MM.1S (cell line): ENCODE results near the gene FBXL13.
"Not testable (repeated sequence)": the region's sequence is repeated elsewhere in the genome, so short reads cannot be mapped to it uniquely, and the experiment has no call there.

ENCODE experiments used
- DNase-seq: peaks from one replicate; pipeline ENCODE4 v3.0.0-alpha.2; 2015
- H2AFZ ChIP-seq: fragments of 300-600 bp; sonication (generic); 2 replicates; pipeline ENCODE4 v1.6.0; 2016; ENCODE audit warnings: antibody characterized with exemption, low read length
- H3F3A ChIP-seq: fragments of 300-600 bp; sonication (generic); 2 replicates; pipeline ENCODE4 v1.6.1; 2016; ENCODE audit warnings: mild to moderate bottlenecking, antibody characterized with exemption, low read length, moderate library complexity, mixed read lengths; ENCODE audit not compliant: insufficient read depth
- H3K27ac ChIP-seq: fragments of 300-600 bp; sonication (generic); 2 replicates; pipeline ENCODE4 v1.5.1; 2016; ENCODE audit warnings: mild to moderate bottlenecking, low read length
- H3K27me3 ChIP-seq: fragments of 300-600 bp; sonication (generic); replicated peaks from 2 replicates; pipeline ENCODE4 v1.6.0; 2016; ENCODE audit warnings: low read length; ENCODE audit not compliant: insufficient read depth
- H3K36me3 ChIP-seq: fragments of 300-600 bp; sonication (generic); replicated peaks from 2 replicates; pipeline ENCODE4 v1.6.1; 2016; ENCODE audit warnings: mild to moderate bottlenecking, low read length, mixed read lengths; ENCODE audit not compliant: insufficient read depth
- H3K4me1 ChIP-seq: fragments of 300-600 bp; sonication (generic); 2 replicates; pipeline ENCODE4 v1.6.1; 2016; ENCODE audit warnings: low read length, mixed read lengths
- H3K4me2 ChIP-seq: fragments of 300-600 bp; sonication (generic); 2 replicates; pipeline ENCODE4 v1.6.0; 2016; ENCODE audit warnings: low read depth, low read length
- H3K4me3 ChIP-seq: fragments of 300-600 bp; sonication (generic); 2 replicates; pipeline ENCODE4 v1.5.1; 2016; ENCODE audit warnings: low read length, mixed read lengths
- H3K79me2 ChIP-seq: fragments of 300-600 bp; sonication (generic); 2 replicates; pipeline ENCODE4 v1.6.1; 2016; ENCODE audit warnings: mixed run types, low read length, mixed read lengths
- H3K9ac ChIP-seq: fragments of 300-600 bp; sonication (generic); 2 replicates; pipeline ENCODE4 v1.6.1; 2016; ENCODE audit warnings: low read length, mixed read lengths
- H3K9me2 ChIP-seq: fragments of 300-600 bp; sonication (generic); replicated peaks from 2 replicates; pipeline ENCODE4 v1.6.1; 2016; ENCODE audit warnings: mild to moderate bottlenecking, low read length, mixed read lengths; ENCODE audit not compliant: insufficient read depth
- H3K9me3 ChIP-seq: fragments of 300-600 bp; sonication (generic); replicated peaks from 2 replicates; pipeline ENCODE4 v1.6.1; 2016; ENCODE audit warnings: mild to moderate bottlenecking, low read length, mixed read lengths; ENCODE audit not compliant: insufficient read depth
- H4K20me1 ChIP-seq: fragments of 300-600 bp; sonication (generic); 2 replicates; pipeline ENCODE4 v1.6.1; 2016; ENCODE audit warnings: mild to moderate bottlenecking, low read length, moderate library complexity, mixed read lengths; ENCODE audit not compliant: insufficient read depth
- CTCF ChIP-seq: fragments of 300-600 bp; sonication (generic); IDR thresholded peaks from 2 replicates; pipeline ENCODE4 v1.5.1; 2016; ENCODE audit warnings: antibody characterized with exemption, low read length, mixed read lengths
- EZH2 ChIP-seq: fragments of 300-600 bp; sonication (generic); optimal IDR thresholded peaks from 2 replicates; pipeline ENCODE3; 2017; ENCODE audit warnings: low read depth, mild to moderate bottlenecking, antibody characterized with exemption, low read length, mixed read lengths
- EZH2phosphoT487 ChIP-seq: fragments of 300-600 bp; sonication (generic); IDR thresholded peaks from 2 replicates; pipeline ENCODE4 v1.6.1; 2018; ENCODE audit warnings: antibody characterized with exemption, low read length

Gene FBXL13

GRCh38 chr7:103114576-103115008, 40.0 kb upstream of the FBXL13 start:
- TF ChIP-seq CTCF: no peak
- no peak for TF ChIP-seq EZH2phosphoT487
- no peak for TF ChIP-seq EZH2

GRCh38 chr7:103113164-103113563, 38.6 kb upstream of the FBXL13 start:
- no peaks in the 10 kb centered on the region for H4K20me1 ChIP-seq
- TF ChIP-seq EZH2 (no peak), EZH2phosphoT487 (no peak), CTCF (no peak)
- H3K9me2 ChIP-seq: no peaks in the 10 kb centered on the region
- no peak overlapping the region for H3K27ac ChIP-seq
- no peak overlapping the region for H2AFZ ChIP-seq
- no peak overlapping the region for H3K4me3 ChIP-seq
- no peaks in the 10 kb centered on the region for H3K79me2 ChIP-seq
- DNase-seq: no peak
- no peaks in the 10 kb centered on the region for H3K27me3 ChIP-seq
- H3K36me3 ChIP-seq: no peaks in the 10 kb centered on the region
- H3K9me3 ChIP-seq: no peaks in the 10 kb centered on the region
- H3F3A ChIP-seq: no peaks in the 10 kb centered on the region
- no peaks in the 10 kb centered on the region for H3K4me1 ChIP-seq
- H3K4me2 ChIP-seq: no peak overlapping the region
- H3K9ac ChIP-seq: no peak overlapping the region

More at GRCh38 chr7:103114576-103115008, 40.0 kb upstream of the FBXL13 start:
- no peak overlapping the region for H3K4me3 ChIP-seq
- H4K20me1 ChIP-seq: no peaks in the 10 kb centered on the region
- H3K4me2 ChIP-seq: no peak overlapping the region
- DNase-seq: no peak
- no peak overlapping the region for H3K9ac ChIP-seq
- no peaks in the 10 kb centered on the region for H3K36me3 ChIP-seq
- no peaks in the 10 kb centered on the region for H3F3A ChIP-seq
- no peak overlapping the region for H2AFZ ChIP-seq
- H3K27me3 ChIP-seq: no peaks in the 10 kb centered on the region
- no peak overlapping the region for H3K27ac ChIP-seq
- no peaks in the 10 kb centered on the region for H3K9me2 ChIP-seq
- no peaks in the 10 kb centered on the region for H3K4me1 ChIP-seq
- no peaks in the 10 kb centered on the region for H3K79me2 ChIP-seq
- H3K9me3 ChIP-seq: no peaks in the 10 kb centered on the region

- not testable (repeated sequence) for H3K4me1 ChIP-seq, H3K9ac ChIP-seq, H3K27me3 ChIP-seq, H3K4me2 ChIP-seq, H3K27ac ChIP-seq, H3K4me3 ChIP-seq, H3K9me2 ChIP-seq, H4K20me1 ChIP-seq, H3K9me3 ChIP-seq, H3K79me2 ChIP-seq, H3F3A ChIP-seq, DNase-seq, H3K36me3 ChIP-seq, H2AFZ ChIP-seq
Observed at GRCh38 chr7:103106703-103107070, 32.1 kb upstream of the FBXL13 start.

GRCh38 chr7:103106005-103106702, 31.6 kb upstream of the FBXL13 start:
- DNase-seq: no peak
- H3K27ac ChIP-seq: no peak overlapping the region
- H3K79me2 ChIP-seq: no peaks in the 10 kb centered on the region
- TF ChIP-seq EZH2phosphoT487: no peak
- TF ChIP-seq EZH2: no peak
- no peak for TF ChIP-seq CTCF
- no peaks in the 10 kb centered on the region for H3F3A ChIP-seq
- H3K27me3 ChIP-seq: no peaks in the 10 kb centered on the region
- no peak overlapping the region for H3K9ac ChIP-seq
- no peaks in the 10 kb centered on the region for H3K4me1 ChIP-seq
- H3K4me2 ChIP-seq: no peak overlapping the region
- no peak overlapping the region for H2AFZ ChIP-seq
- H4K20me1 ChIP-seq: no peaks in the 10 kb centered on the region
- no peak overlapping the region for H3K4me3 ChIP-seq
- no peaks in the 10 kb centered on the region for H3K9me3 ChIP-seq
- no peaks in the 10 kb centered on the region for H3K9me2 ChIP-seq
- H3K36me3 ChIP-seq: no peaks in the 10 kb centered on the region
